Stimulated activated CD8-positive, alpha-beta memory T cell treated with anti-CD3 and anti-CD28 coated beads, Interleukin-7, amount 100 ng/mL, for 48 hours (primary cell): ENCODE results near the gene EFNA1.
"Not testable (repeated sequence)": the region's sequence is repeated elsewhere in the genome, so short reads cannot be mapped to it uniquely, and the experiment has no call there.

Source experiments
- DNase-seq, 2 donors: peaks; one replicate each; pipeline ENCODE4 v3.0.0-alpha.2; 2020; ENCODE audit warnings: low read depth in 1 of 2; ENCODE audit errors: extremely low read depth in 1 of 2

The EFNA1 gene

DNA sequence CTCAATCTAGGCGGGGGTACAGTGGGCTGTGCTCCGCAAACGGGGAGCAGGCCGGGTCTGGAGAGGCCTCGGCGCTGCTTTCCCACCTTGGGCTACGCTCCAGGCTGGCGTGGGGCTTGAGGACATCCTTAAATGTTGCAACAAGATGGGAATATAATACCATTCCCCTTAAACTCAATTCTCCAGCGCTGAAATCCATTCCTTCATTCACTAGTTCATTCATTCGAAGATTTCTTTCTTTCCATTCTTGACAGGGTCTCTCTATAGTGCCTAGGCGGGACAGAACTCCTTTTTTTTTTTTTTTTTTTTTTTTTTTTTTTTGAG lies 12.9 kb downstream of the EFNA1 start:
- DNase-seq: no peak

DNA sequence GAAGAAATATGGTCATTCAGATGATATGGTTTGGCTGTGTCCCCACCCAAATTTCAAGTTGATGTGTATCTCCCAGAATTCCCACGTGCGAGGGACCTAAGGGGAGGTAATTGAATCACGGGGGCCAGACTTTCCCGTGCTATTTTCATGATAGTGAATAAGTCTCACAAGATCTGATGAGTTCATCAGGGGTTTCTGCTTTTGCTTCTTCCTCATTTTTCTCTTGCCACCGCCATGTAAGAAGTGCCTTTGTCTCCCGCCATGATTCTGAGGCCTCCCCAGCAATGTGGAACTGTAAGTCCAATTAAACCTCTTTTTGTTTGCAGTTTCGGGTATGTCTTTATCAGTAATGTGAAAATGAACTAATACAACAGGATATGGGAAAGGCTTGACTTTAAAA lies 14.1 kb downstream of the EFNA1 start:
- DNase-seq: no peak

DNA sequence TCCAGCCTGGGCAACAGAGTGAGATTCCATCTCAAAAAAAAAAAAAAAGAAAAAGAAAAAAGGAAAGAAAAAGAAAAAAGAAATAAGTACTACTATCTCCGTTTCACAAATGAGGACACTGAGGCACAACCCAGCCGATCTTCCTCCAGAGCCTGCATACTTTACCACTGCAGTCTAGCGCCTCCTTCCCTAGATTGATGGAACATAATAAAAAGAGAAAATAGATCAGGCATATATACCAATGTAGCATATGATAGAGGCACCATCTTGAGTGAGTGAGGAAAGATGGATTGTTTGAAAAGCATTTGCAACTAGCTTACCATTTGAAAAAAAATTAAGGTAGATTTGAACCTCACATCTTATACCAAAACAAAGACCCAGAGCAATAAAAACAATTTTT lies 17.8 kb downstream of the EFNA1 start:
- no peak for DNase-seq

DNA sequence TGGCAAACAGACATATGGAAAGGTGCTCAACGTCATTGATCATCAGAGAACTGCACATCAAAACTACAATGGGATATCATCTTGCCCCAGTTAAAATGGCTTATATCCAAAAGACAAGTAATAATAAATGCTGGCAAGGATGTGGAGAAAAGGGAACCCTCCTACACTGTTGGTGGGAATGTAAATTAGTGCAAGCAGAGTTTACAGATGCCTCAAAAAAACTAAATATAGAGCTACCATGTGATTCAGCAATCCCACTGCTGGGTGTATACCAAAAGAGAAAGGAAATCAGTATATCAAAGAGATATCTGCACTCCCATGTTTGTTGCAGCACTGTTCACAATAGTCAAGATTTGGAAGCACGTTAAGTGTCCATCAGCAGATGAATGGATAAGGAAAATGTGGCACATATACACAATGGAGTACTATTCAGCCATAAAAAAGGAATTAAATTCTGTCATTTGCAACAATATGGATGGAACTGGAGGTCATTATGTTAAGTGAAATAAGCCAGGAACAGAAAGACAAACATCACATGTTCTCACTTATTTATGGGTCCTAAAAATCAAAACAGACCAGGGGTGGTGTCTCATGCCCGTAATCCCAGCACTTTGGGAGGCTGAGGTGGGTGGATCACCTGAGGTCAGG lies 28.4 kb downstream of the EFNA1 start:
- not testable (repeated sequence) for DNase-seq

DNA sequence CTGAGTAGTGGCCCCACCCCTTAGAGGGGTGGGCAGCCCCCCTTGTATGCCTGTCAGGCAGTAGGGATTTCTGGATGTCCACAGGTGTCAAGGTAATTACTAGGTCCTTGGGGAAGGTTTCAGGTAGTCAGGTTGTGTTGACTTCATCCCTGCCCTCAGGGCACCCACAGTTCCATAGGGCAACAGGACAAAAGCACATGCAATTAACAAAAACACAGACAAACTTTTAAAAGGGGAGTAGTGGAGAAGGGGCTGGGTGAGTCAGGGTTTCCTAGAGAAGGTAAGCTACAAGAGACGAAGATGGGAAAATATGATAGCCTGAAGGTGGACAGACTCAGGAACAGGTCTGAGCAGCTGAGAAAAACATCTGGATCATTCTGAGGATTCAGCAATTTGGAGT lies 31.3 kb downstream of the EFNA1 start:
- no peak for DNase-seq

DNA sequence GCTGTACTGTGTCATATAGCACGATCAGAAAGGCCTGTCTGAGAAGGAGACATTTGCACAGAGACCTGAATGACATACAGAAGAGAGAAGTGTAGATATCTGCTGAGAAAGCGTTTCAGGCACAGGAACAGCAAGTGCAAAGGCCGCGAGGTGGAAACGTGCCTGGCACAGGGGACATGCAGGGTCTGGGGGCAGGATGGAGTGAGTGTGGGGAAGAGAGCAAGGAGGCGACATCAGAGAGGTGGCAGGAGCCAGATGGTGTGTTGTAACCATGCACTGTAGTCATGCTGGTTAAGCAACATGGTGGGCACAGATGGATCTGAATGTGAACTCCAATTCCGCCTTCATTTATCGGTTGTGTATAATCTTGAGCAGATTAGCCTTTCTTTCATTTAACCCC lies 32.5 kb downstream of the EFNA1 start:
- DNase-seq: no peak

DNA sequence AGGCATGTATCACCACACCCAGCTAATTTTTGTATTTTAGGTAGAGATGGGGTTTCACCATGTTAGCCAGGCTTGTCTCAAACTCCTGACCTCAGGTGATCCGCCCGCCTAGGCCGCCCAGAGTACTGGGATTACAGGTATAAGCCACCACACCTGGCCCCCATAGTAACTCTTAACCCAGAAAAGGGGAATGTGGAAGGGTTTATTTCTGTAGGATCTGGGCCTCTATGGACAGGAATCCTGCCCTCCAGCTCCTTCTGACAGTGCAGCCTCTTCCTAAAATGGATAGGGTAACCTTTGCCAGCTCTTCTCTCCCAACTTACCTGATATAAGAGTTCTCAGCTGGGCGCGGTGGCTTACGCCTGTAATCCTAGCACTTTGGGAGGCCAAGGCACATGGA lies 35.0 kb downstream of the EFNA1 start:
- not testable (repeated sequence) for DNase-seq

DNA sequence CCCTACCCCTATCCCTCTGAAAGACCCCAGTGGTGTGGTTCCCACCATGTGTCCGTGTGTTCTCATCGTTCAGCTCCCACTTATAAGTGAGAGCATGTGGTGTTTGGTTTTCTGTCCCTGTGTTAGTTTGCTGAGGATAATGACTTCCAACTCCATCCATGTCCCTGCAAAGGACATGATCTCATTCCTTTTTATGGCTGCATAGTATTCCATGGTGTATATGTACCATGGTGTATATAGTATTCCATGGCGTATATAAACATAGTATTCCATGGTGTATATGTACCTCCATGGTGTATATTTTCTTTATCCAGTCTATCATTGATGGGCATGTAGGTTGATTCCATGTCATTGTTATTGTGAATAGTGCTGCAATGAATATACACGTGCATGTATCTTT lies 36.1 kb downstream of the EFNA1 start:
- DNase-seq: not testable (repeated sequence)

DNA sequence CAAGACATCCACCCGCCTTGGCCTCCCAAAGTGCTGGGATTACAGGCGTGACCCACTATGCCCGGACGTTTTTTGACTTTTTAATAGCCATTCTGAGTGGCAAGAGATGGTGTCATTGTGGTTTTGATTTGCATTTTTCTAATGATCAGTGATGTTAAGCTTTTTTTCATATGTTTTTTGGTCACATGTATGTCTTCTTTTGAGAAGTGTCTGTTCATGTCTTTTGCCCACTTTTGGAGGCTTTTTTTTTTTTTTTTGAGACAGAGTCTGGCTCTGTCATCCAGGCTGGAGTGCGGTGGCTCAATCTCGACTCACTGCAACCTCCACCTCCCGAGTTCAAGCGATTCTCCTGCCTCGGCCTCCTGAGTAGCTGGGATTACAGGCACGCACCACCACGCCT lies 36.9 kb downstream of the EFNA1 start:
- not testable (repeated sequence) for DNase-seq

DNA sequence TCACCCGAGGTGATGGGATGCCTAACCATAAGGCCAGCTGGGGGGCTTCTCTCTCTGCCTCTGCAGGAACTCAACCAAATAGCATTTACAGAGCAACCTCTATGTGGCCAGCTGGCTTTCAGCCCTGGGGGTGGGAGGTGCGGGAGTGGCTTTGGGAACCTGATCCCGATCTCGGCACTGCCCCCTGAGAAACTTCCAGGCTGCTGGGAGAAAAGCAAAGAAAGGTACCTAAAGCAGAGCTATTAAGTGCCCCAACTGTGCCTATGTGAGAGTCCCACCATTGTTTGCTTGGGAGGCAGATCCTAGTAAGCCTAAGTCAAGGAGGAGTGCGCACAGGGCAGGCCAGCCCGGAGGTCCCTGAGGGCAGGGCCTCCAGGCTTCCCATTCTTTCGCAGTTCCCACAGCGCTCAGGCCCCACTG lies 38.4 kb downstream of the EFNA1 start:
- no peak for DNase-seq

DNA sequence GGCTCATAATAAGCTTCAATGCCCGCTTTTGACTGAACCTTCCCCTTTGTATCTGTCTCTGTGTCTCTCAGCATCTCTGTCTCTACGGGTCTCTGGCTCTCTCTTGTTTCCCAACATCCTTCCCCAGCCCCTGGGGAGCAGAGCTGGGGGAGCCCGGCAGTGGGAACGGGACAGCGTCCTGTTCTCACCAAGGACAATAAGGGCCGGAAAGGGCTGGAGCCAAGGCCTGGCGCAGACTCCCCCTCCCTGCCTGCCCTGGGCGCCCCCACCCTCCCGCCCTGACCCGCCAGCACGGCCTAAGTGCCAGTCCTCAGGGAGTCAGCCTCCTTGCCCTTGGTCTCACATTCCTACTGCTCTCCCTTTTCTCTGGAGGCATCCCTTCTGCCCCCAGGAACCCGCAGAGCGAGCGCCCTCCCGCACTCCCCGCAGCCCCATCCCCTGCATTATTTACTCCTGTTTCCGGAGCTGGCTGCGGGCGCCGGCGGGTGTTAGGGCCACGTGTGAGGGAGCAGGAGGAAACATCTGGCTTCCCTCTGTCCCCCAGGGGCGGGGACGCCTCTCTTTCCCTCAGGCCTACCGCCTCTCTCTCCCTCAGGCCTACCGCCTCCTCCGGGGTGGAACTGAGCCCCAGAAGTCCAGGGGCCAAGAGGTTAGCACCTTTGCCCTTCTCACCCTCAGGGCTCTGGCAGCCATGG lies 38.9 kb downstream of the EFNA1 start:
- no peak for DNase-seq

DNA sequence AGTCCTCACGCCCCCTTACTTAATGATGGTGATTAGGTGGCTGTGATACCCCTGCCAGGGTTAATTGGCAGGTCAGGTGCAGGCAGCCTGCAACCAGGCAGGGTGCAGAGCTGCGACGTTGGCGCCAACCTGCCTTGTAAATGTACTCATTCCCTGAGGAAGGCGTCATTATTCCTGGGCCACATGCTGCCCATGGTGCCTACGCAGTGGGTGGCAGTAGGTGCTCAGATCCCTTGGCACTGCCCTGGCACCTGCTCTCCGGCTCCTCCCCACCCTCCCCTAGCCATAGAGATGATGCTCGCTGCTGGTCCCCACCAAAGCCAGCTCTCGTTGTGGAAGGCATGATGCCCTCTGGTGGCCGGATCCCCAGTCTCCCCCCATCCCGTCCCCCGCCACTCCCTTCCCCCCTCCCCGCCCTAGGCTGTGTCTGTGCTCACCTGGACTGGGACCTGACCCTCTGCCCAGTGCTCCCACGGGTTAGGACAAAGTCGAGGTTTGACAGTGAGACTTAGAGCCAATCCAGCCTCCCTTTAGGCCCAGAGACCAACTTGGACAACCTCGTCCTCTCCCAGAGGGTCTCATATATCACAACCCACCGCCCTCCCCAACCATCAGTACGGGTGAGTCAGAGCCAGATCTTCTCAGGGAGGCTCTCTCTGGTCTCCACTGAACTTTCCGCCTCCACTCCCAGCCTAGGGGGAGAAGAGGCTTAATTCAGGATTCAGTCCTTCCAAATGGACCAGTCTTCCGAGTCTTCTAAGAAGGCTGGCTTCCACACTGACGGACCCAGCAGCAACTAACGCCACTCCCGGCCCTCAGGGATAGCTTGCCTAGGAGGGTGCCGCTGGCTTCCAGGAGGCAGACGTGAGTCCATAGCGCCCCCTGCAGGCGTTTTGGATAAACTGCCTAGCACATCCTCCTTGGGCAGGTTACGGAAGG lies 39.8 kb downstream of the EFNA1 start:
- peak; percentile 59 to 74 for DNase-seq

DNA sequence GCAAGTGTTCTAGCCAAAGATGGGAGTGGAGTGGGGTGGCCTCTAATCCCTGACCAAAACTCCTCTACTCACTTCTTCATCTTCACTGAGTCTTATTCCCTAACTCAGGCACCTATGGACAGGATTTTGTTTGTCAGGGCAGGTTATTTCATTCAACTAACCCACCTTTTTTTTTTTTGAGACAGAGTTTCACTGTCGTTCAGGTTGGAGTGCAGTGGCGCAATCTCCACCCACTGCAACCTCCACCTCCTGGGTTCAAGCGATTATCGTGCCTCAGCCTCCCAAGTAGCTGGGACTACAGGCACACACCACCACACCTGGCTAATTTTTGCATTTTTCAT lies 40.4 kb downstream of the EFNA1 start:
- not testable (repeated sequence) for DNase-seq

DNA sequence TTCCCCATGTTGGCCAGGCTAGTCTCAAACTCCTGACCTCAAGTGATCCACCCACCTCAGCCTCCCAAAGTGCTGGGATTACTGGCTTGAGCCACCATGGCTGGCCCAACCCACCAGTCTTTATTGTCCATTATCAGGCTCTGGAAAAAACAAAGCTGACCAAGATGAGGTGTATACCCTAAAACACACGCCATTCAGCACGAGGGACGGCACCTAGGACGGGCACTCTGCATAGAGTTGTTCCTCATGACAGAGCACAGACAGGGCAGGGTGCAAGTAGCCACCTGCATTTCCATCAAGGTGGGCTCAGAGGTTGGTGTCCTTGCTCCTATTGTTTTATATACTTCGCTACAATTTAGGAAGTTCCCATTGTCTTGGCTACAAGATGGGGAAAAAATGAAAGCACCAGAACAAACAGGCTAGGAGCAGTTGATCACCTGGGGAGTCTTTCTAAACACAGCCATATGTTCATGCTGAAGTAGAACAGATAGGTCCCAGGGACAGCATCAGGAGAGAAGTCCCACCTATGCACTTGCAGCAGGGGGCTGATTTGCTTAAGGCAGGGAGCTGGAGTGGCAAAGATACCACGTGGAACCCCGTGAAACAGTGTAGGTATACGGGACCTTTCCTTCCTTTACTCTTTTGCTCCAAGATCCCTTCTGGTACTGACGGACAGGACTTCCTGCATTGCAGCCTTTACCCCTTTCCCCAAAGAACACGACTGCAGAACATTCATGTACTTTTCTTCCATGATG lies 41.0 kb downstream of the EFNA1 start:
- no peak for DNase-seq

DNA sequence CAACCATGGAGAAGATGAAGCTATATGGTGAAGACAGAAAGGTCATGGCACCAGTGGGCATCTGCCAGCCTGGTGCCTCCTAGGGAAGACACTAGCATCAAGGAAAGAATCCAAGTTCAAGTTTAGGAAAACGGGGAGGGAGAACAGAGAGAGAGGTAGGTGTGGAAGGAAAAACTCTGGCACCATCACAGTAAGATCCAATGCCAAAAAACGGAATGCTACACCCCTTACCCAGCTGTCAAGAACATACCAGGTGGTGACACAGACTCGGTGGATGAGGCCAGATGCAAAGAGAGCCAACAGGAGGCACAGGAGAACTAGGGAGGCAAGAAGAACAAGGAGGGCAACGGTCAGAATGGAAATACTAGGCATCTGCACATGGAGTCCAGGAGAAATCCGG lies 41.9 kb downstream of the EFNA1 start:
- DNase-seq: no peak

DNA sequence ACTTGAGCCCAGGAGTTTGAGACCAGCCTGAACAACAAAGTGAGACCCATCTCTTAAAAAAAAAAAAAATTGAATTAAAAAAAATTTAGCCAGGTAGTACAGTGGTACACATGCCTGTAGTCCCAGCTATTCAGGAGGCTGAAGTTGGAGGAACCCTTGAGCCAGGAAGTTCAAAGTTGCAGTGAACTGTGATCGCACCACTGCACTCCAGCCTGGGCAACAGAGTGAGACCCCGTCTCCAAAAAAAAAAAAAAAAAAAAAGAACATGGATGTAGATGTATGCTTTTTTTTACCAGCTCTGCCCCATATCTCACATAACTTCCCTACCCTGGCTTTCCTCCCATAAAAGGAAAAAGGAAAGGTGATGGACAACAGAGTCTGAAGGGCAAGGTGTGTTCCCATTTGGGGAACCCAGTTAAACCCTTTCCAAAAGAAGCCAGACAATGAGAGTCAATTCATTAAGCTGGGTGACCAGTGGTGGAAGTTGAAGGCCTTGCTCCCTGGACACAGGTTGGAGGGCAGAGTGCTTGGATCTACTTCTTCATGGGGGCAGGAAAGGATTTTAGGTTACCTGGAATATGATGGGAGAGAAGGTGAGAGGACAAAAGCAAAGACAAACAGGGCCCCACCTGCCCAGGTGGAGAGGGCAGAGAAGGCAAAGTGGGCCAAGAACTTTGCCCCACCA lies 42.6 kb downstream of the EFNA1 start:
- DNase-seq: no peak

DNA sequence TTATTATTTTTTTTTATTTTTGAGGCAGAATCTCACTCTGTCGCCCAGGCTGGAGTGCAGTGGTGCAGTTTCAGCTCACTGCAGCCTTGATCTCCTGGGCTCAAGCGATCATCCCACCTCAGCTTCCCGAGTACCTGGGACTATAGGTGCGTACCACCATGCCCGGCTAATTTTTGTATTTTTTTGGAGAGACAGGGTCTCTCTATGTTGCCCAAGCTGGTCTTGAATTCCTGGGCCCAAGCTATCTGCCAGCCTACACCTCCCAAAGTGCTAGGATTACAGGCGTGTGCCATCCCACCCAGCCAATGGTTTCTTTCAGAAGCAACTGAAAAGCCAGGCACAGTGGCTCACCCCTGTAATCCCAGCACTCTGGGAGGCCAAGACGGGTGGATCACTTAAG lies 43.1 kb downstream of the EFNA1 start:
- DNase-seq: no peak

DNA sequence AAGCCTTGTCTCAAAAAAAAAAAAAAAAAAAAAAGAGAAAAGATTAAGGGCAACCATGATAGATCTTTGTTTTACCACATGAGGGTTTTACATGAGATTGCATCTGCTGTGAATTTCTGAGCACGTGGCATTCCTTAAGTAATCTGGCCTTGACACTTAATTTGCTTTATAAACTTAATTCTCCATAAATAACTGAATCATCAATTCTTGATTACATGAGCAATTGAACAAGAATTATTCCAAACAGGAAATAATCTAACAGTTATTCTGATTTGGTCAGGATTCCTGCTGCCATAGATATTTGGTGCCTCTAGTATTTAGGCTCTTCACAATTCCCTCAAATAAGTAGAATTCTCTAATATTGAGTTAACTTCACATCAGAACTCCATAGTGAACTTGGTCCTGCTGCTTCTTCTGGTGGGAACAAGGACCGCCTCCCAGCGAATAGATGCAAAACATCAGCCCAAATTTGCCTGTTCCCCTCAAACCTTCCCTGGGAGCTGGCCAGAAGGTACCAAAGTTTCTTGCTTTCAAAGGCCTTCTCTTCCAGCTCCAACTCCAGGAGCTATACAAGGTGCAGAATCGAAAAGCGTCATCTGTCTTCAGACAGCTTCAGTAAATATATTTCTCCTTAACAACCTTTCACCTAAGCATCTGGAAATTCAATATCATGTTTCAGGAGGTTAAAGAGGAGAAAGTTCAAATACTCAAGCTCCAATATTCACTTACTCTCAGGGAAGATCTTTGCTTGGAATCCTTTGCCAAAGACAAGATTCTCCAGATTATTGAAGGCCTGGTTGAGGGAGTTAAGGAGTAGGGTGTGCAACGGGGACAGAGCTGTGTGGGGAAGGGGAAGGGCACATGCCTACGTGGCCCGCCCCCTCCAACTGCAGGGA lies 44.4 kb downstream of the EFNA1 start:
- no peak for DNase-seq

DNA sequence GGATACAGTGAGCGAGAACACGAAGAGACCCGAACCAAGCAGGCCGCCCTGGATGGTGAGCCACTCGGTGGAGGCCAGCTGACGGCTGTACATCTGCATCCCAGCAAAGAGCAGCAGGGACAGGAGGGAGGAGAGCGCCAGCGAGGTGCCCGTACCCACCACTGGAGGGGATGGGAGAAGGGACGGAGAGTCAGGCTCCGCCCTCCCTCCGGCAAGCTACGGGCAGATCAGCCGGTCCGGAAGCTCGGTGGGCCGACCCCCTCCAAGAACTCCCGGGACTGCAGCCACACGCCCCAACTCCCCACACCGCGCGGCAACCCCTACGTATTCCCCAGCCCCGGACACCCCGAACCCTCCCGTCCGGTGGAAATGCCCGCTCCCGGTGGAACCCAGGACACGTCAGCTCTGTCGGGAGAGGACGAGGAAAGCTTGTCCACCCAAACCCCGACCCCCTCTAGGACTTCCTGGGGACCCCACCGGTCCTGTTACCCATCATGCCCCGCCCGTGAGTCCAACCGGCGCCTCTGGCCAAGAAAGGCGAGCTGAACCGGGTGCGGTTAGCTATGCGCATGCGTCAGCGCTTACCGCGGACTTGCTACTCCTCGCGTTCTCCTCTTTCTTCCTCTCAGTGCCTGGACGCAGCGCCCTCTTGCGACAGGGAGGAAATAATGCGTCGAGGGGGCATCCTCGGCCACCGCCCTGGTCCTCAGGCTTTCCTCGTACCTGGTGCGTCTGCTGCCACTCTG lies 45.2 kb downstream of the EFNA1 start, which contains the start of gene KRTCAP2:
Gene KRTCAP2 (minus strand): TSS at position 573 of the 746 bp plus-strand sequence. CDS start 80 bp downstream, at position 493.
- peak; percentile 90 to 95 for DNase-seq
